GM03348 (cell line): Measurements from ENCODE around the gene ARAP1.

Experiments used
- DNase-seq: peaks from one replicate; pipeline ENCODE4 v3.0.0; 2012; ENCODE audit warnings: low spot score

ARAP1 gene

GRCh38 chr11:72762641-72763304 lies 10.6 kb upstream of the ARAP1 start:
- no peak for DNase-seq

- DNase-seq = peak; percentile 54
These were observed 8.6 kb upstream of the ARAP1 start for GRCh38 chr11:72760539-72761405.

GRCh38 chr11:72759468-72759985 lies 7.3 kb upstream of the ARAP1 start:
- DNase-seq = no peak

GRCh38 chr11:72758690-72759389 lies 6.6 kb upstream of the ARAP1 start:
- DNase-seq = no peak

- DNase-seq = no peak
These were observed 6.1 kb upstream of the ARAP1 start for GRCh38 chr11:72758304-72758689.

- no peak for DNase-seq
These were observed 3.6 kb upstream of the ARAP1 start for GRCh38 chr11:72755713-72756285.

GRCh38 chr11:72754544-72755155 lies 2.4 kb upstream of the ARAP1 start:
- no peak for DNase-seq

- DNase-seq = no peak
These were observed 1.9 kb upstream of the ARAP1 start for GRCh38 chr11:72754149-72754543.

- DNase-seq = peak; percentile 30
These were observed 1.3 kb upstream of the ARAP1 start for GRCh38 chr11:72753341-72754148.

GRCh38 chr11:72751116-72752087 lies 806 bp downstream of the ARAP1 start:
- peak; percentile 36 for DNase-seq

GRCh38 chr11:72750556-72751115 lies 1.6 kb downstream of the ARAP1 start:
- DNase-seq = no peak

GRCh38 chr11:72750086-72750485 lies 2.1 kb downstream of the ARAP1 start:
- DNase-seq = no peak

GRCh38 chr11:72747289-72747855 lies 4.8 kb downstream of the ARAP1 start:
- no peak for DNase-seq

- no peak for DNase-seq
These were observed 5.4 kb downstream of the ARAP1 start for GRCh38 chr11:72746821-72747220.

- no peak for DNase-seq
These were observed 6.2 kb downstream of the ARAP1 start for GRCh38 chr11:72745925-72746550.

GRCh38 chr11:72745511-72745910 lies 6.7 kb downstream of the ARAP1 start:
- no peak for DNase-seq

GRCh38 chr11:72744474-72744873 lies 7.7 kb downstream of the ARAP1 start:
- DNase-seq = no peak
